B cell (primary cell): Measurements from ENCODE around the gene SLC39A11. TPM values are rescaled to one million over a fixed set of nuclear protein-coding genes. Genes with fewer than 3 reads are reported as not detected.

Experiments
- ATAC-seq: fragments of 200-7000 bp; cut with Tn5 transposase; one replicate; pipeline ENCODE4 v1.10.0; 2021; ENCODE audit warnings: low read depth, mild to moderate bottlenecking, moderate number of reproducible peaks, moderate library complexity
- CTCF ChIA-PET: fragments of 350-600 bp; sonication (Branson Sonifier 250); formaldehyde crosslinking; loops from one replicate; lab custom pipeline; 2021; ENCODE audit warnings: antibody characterized with exemption, inconsistent platforms; lab: Charles Lee
- POLR2A ChIA-PET: fragments of 350-600 bp; sonication (Branson Sonifier 250); formaldehyde crosslinking; loops from one replicate; lab custom pipeline; 2021; ENCODE audit warnings: antibody characterized with exemption; lab: Charles Lee
- DNase-seq: peaks from one replicate; pipeline ENCODE4 v3.0.0; 2013
- H2AFZ ChIP-seq: 2 replicates; pipeline ENCODE4 v1.6.1; 2012; ENCODE audit warnings: mild to moderate bottlenecking, low read depth, low read length; ENCODE audit not compliant: insufficient read depth, poor library complexity, severe bottlenecking
- H3K27ac ChIP-seq, 2 donors: 1 replicate in 1 of 2; 2 replicates in 1 of 2; pipeline ENCODE4 v1.5.1; 2012 to 2013; ENCODE audit warnings: low read length in 2 of 2, mild to moderate bottlenecking in 2 of 2, moderate library complexity in 1 of 2
- H3K27me3 ChIP-seq, 4 experiments: fragments of 200-600 bp in 1 of 4; sonication (generic) in 1 of 4; replicated peaks in 1 of 4; 1 replicate in 2 of 4; 2 replicates in 2 of 4; pipeline versions ENCODE4 v1.6.1 to v1.7.0; 2013 to 2016; ENCODE audit warnings: low read length in 3 of 4, mild to moderate bottlenecking in 2 of 4, mixed read lengths in 1 of 4, moderate library complexity in 1 of 4; ENCODE audit not compliant: insufficient read depth in 4 of 4, control insufficient read depth in 3 of 4; ENCODE audit errors: control extremely low read depth in 1 of 4
- H3K36me3 ChIP-seq, 2 experiments: replicated peaks in 1 of 2; 1 replicate in 1 of 2; 2 replicates in 1 of 2; pipeline versions ENCODE4 v1.6.1 to v1.7.1; 2013; ENCODE audit warnings: low read length in 1 of 2; ENCODE audit not compliant: insufficient read depth in 2 of 2, control insufficient read depth in 1 of 2; ENCODE audit errors: control extremely low read depth in 1 of 2, extremely low read depth in 1 of 2
- H3K4me1 ChIP-seq, 2 donors: fragments of 200-600 bp in 1 of 2; sonication (generic) in 1 of 2; 1 replicate in 1 of 2; 2 replicates in 1 of 2; pipeline versions ENCODE4 v1.5.1 to v1.6.1; 2013 to 2017; ENCODE audit warnings: low read length in 2 of 2; ENCODE audit not compliant: control insufficient read depth in 2 of 2, insufficient read depth in 2 of 2
- H3K4me2 ChIP-seq: replicated peaks from 2 replicates; pipeline ENCODE3; 2012; ENCODE audit warnings: mild to moderate bottlenecking, low read depth, low read length; ENCODE audit not compliant: poor library complexity, severe bottlenecking
- H3K4me3 ChIP-seq, 5 experiments: fragments of 200-600 bp in 1 of 5; sonication (generic) in 1 of 5; 1 replicate in 3 of 5; 2 replicates in 2 of 5; pipeline versions ENCODE4 v1.5.1 to v1.7.0; 2011 to 2016; ENCODE audit warnings: low read length in 4 of 5, mild to moderate bottlenecking in 4 of 5, low read depth in 2 of 5, control low read depth in 1 of 5, moderate library complexity in 1 of 5; ENCODE audit not compliant: insufficient read depth in 1 of 5; ENCODE audit errors: control extremely low read depth in 1 of 5, extremely low read depth in 1 of 5
- H3K79me2 ChIP-seq: fragments of 200-600 bp; sonication (generic); one replicate; pipeline ENCODE4 v1.6.0; 2016; ENCODE audit warnings: low read length; ENCODE audit not compliant: control insufficient read depth, insufficient read depth
- H3K9ac ChIP-seq: fragments of 200-600 bp; sonication (generic); 2 replicates; pipeline ENCODE4 v1.6.1; 2017; ENCODE audit warnings: mild to moderate bottlenecking, low read length, moderate library complexity
- H3K9me3 ChIP-seq, 3 donors: one replicate each; pipeline versions ENCODE4 v1.6.1 to v1.7.1; 2013; ENCODE audit warnings: low read length in 2 of 3; ENCODE audit not compliant: control insufficient read depth in 2 of 3, insufficient read depth in 1 of 3; ENCODE audit errors: control extremely low read depth in 1 of 3
- H4K20me1 ChIP-seq: 2 replicates; pipeline ENCODE4 v1.6.0; 2012; ENCODE audit warnings: mild to moderate bottlenecking, low read length; ENCODE audit not compliant: insufficient read depth, control insufficient read depth, poor library complexity, severe bottlenecking
- H3K27ac Mint-ChIP-seq: one replicate; pipeline ENCODE4 v1.8.0; 2021; ENCODE audit warnings: mixed read lengths
- H3K27me3 Mint-ChIP-seq: one replicate; pipeline ENCODE4 v1.8.0; 2021; ENCODE audit warnings: mixed read lengths
- H3K4me1 Mint-ChIP-seq: one replicate; pipeline ENCODE4 v1.8.0; 2021; ENCODE audit warnings: mixed read lengths
- H3K4me3 Mint-ChIP-seq: one replicate; pipeline ENCODE4 v1.8.0; 2021; ENCODE audit warnings: mixed read lengths
- H3K9me3 Mint-ChIP-seq: one replicate; pipeline ENCODE4 v1.8.0; 2022; ENCODE audit warnings: mixed read lengths; ENCODE audit not compliant: insufficient read depth
- EZH2 ChIP-seq: IDR thresholded peaks from 2 replicates; pipeline ENCODE4 v1.6.1; 2012; ENCODE audit warnings: borderline replicate concordance, low read depth, mild to moderate bottlenecking, moderate library complexity, low read length; ENCODE audit not compliant: insufficient read depth, poor library complexity, severe bottlenecking
- WGBS: methylation state at CpG from one replicate; pipeline ENCODE4 v1.1.5; 2013; ENCODE audit warnings: missing lambda C conversion rate; ENCODE audit not compliant: insufficient coverage; 5-methylcytosine and 5-hydroxymethylcytosine counted together
- intact Hi-C: fragments of 100-400 bp; cut with micrococcal nuclease; formaldehyde crosslinking; loops from one replicate; pipeline ENCODE4 v1.10.0; 2022
- polyA plus RNA-seq: library from polyadenylated mRNA; depleted of rRNA; stranded (reverse); fragments of >200 nt; gene quantifications from 2 replicates; pipeline ENCODE4 v1.2.3, GENCODE V29; 2012
- total RNA-seq, 2 donors: library from RNA; stranded (reverse); fragments of 120-200 nt in 1 of 2; gene quantifications; 1 replicate in 1 of 2; 2 replicates in 1 of 2; pipeline versions ENCODE4 v1.2.3 to v1.2.4, GENCODE V29; 2013 to 2022
- TF ChIP-seq, protein P1 (sequence below): fragments of 200-600 bp; IDR thresholded peaks from one replicate; pipeline ENCODE4 v1.8.0; 2022; ENCODE audit warnings: antibody characterized with exemption, mild to moderate bottlenecking

SLC39A11 gene
- total and polyA plus RNA-seq, 2 donors (not counting 1 experiment from before 2014, with no cell fraction given) = 6.9 to 39.6 TPM

DNA sequence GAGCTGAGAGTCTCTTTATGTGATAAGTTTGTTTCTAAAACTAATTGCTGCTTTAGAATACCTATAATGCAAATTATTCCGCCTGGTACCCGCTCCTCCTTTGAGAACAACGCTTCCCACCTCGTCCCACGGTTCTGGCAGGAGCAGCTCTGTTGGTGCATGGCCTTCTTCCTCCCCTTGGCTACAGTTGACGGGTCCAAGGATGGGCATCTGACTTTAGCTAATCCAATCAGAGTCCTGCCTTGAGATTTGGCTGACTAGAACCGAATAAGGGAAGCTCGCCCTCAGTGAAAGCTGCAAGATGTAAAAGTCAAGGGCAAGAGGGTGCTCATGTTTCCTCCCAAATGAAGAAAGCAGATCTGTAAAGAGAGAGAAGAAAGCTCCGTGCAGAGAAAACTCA is 481.3 kb downstream of the SLC39A11 start:
- TF ChIP-seq EZH2 = no peak
- H3K27me3 ChIP-seq = peaks cover 0 to 13% (median 3%) of the 10 kb centered on the region in 4 experiments
- H4K20me1 ChIP-seq = no peaks in the 10 kb centered on the region
- no peaks in the 10 kb centered on the region for H3K36me3 ChIP-seq
- H3K27ac ChIP-seq = no peak overlapping the region
- H3K4me3 Mint-ChIP-seq = no peak overlapping the region
- no peak overlapping the region for H3K9ac ChIP-seq
- no peaks in the 10 kb centered on the region for H3K4me1 ChIP-seq
- WGBS = 83% methylated on average over 6 of the region's 9 CpGs
- H3K4me3 ChIP-seq = no peak overlapping the region
- H3K9me3 Mint-ChIP-seq = peaks cover 7% of the 10 kb centered on the region
- no peak overlapping the region for H2AFZ ChIP-seq
- POLR2A ChIA-PET = no interaction called here
- no peak overlapping the region for H3K27ac Mint-ChIP-seq
- peaks cover 0 to 9% (median 0%) of the 10 kb centered on the region in 3 donors for H3K9me3 ChIP-seq
- CTCF ChIA-PET = no interaction called here
- intact Hi-C loops = no loop called here
- ATAC-seq (no peak), DNase-seq (no peak)
- H3K27me3 Mint-ChIP-seq = peaks cover 35% of the 10 kb centered on the region
- no peaks in the 10 kb centered on the region for H3K4me1 Mint-ChIP-seq
- no peak overlapping the region for H3K4me2 ChIP-seq
- H3K79me2 ChIP-seq = no peaks in the 10 kb centered on the region

DNA sequence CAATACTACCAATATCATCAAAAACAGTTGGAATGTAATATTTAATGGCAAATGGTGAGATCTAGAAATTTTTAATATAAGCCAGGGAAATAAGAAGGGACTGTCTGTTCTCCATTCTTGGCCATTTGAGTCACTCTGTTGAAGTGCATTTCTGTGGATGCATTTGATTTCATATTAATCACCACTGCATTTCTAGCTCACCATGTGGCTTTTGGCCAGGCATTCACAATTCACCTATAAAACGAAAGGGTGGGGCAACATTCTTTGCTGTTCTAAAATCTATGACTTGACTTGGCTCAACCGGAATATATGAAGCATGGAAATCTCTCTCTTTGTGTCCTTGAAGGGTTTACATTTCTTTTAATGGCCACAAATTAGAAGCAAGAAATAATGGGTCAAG is 483.0 kb downstream of the SLC39A11 start:
- Histone ChIP-seq H3K79me2 (no peaks in the 10 kb centered on the region), H3K4me2 (no peak overlapping the region), H3K9ac (no peak overlapping the region), H4K20me1 (no peaks in the 10 kb centered on the region), H3K36me3 (no peaks in the 10 kb centered on the region), H3K27ac (no peak overlapping the region), H3K4me3 (no peak overlapping the region), H2AFZ (no peak overlapping the region), H3K27me3 (peaks cover 0 to 6% (median 2%) of the 10 kb centered on the region in 4 experiments), H3K4me1 (no peaks in the 10 kb centered on the region), H3K9me3 (peaks cover 0 to 9% (median 0%) of the 10 kb centered on the region in 3 donors)
- no peak overlapping the region for H3K4me3 Mint-ChIP-seq
- H3K4me1 Mint-ChIP-seq = no peaks in the 10 kb centered on the region
- ATAC-seq (no peak), DNase-seq (no peak)
- POLR2A ChIA-PET = no interaction called here
- 100% methylated on average over 1 of the region's 2 CpGs for WGBS
- intact Hi-C loops = no loop called here
- peaks cover 7% of the 10 kb centered on the region for H3K9me3 Mint-ChIP-seq
- H3K27ac Mint-ChIP-seq = no peak overlapping the region
- TF ChIP-seq, protein P1, sequence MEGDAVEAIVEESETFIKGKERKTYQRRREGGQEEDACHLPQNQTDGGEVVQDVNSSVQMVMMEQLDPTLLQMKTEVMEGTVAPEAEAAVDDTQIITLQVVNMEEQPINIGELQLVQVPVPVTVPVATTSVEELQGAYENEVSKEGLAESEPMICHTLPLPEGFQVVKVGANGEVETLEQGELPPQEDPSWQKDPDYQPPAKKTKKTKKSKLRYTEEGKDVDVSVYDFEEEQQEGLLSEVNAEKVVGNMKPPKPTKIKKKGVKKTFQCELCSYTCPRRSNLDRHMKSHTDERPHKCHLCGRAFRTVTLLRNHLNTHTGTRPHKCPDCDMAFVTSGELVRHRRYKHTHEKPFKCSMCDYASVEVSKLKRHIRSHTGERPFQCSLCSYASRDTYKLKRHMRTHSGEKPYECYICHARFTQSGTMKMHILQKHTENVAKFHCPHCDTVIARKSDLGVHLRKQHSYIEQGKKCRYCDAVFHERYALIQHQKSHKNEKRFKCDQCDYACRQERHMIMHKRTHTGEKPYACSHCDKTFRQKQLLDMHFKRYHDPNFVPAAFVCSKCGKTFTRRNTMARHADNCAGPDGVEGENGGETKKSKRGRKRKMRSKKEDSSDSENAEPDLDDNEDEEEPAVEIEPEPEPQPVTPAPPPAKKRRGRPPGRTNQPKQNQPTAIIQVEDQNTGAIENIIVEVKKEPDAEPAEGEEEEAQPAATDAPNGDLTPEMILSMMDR = no peak
- TF ChIP-seq EZH2 = no peak
- peaks cover 28% of the 10 kb centered on the region for H3K27me3 Mint-ChIP-seq
- CTCF ChIA-PET = no interaction called here
